NCI-H2029 treated with DMSO at 0.1 percent for 48 hours (cell line): ENCODE data around the gene TREML4.
A peak's percentile ranks its signal among the peaks of the same experiment; 100 is the strongest.
"Not testable (repeated sequence)": the region's sequence is repeated elsewhere in the genome, so short reads cannot be mapped to it uniquely, and the experiment has no call there.

Experiments
- DNase-seq: peaks from one replicate; lab custom pipeline; 2025; lab: John Stamatoyannopoulos, UW

Gene TREML4

DNA sequence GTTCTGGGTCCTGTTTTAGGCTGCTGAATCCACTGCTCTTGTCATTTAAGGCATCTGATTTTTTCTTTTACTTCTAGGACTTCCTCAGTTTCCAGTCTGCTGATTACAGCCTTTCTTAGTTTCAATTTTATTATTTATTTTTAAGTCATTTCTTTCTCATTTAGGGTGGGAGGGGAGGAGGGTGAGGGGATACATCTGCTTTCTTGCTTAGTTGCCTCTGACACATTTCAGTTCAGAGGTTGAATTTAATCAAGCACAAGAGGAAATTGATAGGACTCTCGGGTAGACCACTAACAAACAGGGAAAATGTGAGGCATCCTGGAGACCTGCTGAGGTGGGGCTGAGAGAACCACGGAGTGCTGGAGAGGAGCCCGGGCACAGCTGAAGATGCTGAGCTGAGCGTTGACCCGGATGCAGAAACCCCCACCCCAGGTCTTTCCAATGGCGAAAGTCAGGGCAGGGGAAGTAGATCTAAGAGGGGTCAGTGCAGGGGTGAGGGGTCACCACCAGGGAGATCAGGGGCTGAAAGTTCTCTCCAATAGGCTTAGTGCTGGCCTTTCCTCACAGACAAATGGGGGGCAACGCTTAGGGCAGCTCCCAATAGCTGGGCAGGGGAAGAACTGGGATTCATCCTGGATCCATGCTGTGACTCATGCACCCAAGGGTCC is 19.6 kb upstream of the TREML4 start:
- no peak for DNase-seq

DNA sequence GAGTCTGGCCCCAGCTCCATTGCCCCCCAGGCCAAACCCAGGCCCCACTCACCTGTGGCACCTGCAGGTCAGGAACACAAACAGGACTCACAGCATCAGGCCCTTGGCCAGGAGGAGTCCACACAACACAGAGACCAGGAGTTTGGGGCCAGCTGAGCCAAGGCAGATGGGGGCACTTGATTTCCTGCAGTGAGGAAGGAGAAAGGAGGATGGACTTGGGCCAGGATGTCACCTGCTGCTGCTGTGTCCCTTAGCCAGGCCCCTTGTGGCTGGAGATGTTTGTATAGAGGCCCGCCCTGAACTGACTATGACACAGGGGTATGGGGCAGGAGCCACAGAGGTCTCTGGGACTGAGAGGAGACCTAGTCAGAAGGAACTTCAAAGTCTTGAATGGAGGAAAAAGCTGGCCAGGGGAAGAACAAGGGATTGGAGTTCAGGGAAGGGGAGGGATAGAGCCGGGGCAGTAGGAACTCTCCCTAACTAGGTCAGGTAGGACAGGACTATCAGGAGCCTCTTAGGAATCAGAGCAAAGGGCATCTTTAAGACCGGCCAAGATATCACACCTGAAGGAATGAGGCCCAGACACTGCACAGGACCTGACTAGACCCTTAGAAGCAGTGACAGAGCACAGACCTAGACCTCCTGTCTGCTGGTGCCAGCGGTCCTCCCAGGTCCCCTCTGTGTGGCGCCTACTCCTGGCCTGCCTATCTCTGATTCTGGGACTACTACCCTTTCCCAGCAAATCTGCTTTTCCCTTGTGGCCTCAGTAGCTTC is 18.4 kb upstream of the TREML4 start:
- peak; percentile 14 for DNase-seq

DNA sequence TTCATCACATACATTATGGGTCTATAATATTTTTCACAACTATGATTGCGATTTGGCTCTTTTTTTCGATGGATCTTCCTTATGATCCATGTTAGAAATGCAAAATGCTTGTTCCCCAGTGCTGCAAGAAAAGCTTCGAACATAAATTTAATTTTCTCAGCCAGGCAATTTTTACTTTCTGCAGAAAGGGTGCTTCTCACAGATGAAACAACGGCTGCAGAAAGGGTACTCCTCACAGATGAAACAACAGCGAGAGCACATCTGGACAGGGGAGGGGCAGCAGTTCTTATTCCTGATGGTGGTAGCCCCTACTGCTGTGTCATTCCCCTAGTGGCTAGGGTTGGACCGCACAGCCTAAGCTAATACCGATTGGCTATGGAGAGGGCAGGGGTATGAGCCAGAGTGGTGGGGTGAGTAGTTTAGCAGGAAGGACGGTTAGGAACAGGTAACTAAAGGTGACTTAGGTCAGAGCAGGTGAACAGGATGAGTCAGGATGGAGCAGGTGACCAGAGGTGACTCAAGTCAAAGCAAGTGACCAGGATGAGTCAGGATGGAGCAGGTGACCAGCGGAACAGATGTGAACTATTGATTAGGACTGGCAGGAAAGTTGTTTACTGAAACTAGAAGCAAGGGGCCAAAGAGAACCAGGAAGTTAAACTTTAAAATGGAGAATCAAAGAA is 13.4 kb upstream of the TREML4 start:
- no peak for DNase-seq

DNA sequence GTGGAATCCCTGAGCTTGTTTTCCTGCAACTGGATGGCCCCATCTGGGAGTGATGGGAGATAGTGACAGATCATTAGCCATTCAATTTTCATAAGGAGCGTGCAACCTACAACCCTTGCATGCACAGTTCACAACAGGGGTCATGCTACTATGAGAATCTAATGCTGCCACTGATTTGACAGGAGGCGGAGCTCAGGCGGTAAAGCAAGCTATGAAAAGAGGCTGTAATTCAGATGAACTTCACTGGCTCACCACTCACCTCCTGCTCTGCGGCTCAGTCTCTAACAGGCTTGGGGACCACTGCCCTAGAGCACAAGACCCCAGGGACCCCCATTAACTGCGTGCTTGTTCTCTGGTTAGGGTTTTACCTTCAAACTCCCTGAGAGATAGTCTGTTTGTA is 12.4 kb upstream of the TREML4 start:
- no peak for DNase-seq

DNA sequence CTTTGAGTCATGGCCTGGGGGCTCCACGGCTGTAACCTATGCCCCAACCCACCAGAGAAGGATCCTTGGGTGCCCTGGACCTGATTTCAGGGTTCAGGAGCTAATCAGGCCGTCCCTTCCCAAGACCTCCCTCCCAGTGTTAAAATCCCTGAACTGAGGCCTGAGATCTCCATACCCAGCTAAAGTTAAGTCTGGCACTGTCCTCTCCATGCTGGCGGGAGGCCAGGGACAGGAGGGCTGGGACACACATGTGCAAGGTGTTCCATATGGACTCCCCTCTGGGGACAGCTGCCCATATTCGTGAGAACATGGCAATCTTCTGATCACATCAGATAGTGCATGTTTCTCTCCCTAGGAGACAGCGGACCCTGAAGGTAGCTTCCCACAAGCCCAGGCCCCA is 11.5 kb upstream of the TREML4 start:
- DNase-seq = no peak

DNA sequence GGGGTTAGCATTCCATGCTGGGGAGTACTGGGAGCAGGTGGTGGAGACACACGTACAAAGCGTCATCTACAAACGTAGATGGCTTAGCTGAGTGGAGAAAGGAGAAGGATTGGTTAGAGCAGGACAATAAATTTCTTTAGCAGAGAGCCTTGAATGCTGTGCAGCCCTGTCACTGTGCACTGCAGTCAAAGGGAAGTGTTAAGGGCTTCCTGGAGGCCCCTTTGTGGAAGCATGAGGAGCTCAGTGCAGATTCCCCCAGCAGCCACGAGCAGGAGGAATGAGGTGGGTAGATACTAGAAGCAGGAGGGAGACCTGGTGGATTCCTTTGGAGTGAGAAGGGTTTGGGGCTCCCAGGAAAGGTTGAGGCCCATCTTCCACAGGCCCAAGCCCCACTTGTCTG is 6.1 kb upstream of the TREML4 start:
- DNase-seq = no peak

DNA sequence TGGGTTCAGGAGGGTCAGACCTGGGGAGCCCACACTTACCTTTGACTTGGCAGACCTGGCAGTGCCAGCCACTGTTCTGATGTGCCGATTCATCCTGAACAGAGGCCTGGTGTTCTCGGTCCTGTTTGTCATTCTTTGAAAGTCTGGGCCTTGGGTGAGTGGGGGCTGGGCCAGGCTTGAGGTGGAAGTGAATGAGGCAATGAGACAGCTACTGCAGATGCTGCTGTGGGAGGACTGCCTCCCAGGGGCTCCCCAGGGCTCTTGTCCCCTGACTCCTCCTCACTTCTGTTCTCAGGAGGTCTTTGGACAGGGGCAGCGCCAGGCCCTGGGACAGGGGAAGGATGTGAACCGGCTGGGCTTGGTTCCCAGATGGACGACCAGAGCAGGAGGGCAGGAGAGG is 5.6 kb upstream of the TREML4 start:
- no peak for DNase-seq

DNA sequence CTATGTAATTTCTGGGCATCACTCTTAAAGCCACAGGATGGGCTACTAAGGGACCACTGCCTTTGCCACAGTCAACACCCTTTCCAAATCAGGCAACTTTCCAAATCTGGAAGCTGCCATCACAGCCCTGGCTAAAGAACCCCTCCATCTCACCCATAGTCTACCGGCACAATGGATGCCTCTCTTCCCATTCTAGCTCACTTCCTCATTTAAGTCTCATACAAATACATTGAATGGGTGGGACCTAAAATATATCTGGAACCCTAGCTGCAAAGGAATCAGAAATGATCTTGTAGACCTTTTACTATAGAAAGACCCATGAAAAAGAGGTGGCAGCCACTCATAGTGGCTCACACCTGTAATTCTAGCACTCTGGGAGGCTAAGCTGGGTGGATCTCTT is 3.3 kb upstream of the TREML4 start:
- DNase-seq = no peak

DNA sequence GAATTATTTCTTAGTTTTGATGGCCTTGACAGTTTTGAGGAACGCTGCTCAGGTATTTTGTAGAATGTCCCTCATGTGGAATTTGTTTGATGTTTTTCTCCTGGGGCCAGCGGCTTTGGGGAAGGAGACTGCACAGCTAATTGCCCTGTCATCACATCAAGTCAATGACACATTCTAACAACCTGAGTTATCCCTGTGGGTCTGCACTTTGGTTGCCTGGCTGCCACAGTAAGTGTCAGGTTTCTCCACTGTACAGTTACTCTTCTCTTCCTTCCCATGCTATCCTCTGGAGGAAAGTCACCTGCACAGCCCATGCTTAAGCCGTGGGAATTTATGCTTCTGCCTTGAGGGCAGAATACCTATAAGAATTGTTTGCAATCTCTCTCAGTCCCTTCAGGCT is 1.4 kb upstream of the TREML4 start:
- DNase-seq = no peak

DNA sequence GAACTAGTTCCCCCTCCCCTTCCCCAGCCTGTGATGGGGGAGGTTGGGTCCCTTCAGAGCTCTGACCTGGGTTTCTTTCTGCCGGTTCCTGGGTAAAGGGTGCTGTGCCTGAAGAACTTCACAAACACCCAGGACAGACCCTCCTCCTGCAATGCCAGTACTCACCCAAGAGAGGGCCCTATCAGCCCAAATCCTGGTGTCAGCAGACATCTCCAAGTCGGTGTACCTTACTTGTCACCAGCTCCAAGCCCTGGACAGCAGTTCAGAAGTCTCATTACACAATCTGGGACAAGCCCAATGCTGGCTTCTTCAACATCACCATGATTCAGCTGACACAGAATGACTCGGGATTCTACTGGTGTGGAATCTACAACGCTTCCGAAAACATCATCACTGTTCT is 467 bp downstream of the TREML4 start:
- no peak for DNase-seq

DNA sequence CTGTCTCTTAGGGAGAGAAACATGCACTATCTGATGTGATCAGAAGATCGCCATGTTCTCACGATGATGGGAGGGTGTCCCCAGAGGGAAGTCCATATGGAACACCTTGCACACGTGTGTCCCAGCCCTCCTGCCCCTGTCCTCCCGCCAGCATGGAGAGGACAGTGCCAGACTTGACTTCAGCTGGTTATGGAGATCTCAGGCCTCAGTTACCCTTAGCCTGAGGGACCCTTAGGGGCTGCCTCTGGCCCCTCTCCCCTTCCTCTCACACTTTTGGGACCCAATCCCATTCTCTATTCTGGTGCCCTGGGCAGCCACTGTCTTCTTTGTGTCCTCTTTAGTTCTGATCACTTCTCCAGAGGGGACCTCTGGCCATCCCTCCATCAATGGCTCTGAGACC is 1.6 kb downstream of the TREML4 start:
- DNase-seq = no peak

DNA sequence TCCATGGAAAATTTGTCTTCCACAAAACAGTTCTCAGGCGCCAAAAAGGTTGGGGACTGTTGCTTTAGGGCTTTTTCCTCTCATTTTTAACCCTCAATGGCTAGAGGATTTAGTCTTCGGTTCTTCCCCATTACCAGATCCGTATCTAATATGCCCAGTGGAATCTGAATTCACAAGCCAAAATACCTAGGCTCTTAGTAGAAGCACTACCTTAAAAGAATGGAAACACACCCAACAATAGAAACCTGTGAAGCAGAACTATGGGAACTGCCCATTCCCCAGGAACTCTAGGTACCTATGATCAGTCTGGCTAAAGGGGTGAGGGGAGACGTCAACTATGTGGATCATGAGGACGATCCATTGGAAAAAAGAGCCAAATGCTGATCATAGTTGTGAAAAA is 3.1 kb downstream of the TREML4 start:
- no peak for DNase-seq

DNA sequence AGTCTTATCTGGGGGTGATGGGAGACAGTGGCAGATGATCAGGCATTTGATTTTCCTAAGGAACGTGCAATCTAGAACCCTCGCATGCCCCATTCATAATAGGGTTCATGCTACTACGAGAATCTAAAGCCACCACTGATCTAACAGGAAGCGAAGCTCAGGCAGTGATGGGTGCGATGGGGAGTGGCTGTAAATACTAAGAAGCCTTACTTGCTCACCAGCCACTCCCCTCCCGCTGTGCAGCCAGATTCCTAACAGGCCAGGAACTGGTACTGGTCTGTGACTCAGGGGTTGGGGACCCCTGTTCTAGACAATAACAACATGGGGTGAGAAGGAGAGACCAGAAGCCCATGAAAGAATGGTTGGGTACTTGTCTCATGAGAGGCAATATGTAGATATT is 4.5 kb downstream of the TREML4 start:
- no peak for DNase-seq

DNA sequence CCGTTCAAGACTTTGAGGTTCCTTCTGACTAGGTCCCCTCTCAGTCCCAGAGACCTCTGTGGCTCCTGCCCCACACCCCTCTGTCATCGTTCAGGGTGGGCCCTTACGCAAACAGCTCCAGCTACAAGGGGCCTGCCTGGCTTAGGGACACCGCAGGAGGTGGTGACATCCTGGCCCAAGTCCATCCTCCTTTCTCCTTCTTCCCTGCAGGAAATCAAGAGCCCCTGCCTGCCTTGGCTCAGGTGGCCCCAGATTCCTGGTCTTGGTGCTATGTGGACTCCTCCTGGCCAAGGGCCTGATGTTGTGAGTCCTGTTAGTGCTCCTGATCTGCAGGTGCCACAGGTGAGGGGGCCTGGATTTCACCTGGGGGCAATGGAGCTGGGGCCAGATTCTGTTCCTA is 8.1 kb downstream of the TREML4 start:
- DNase-seq = no peak

DNA sequence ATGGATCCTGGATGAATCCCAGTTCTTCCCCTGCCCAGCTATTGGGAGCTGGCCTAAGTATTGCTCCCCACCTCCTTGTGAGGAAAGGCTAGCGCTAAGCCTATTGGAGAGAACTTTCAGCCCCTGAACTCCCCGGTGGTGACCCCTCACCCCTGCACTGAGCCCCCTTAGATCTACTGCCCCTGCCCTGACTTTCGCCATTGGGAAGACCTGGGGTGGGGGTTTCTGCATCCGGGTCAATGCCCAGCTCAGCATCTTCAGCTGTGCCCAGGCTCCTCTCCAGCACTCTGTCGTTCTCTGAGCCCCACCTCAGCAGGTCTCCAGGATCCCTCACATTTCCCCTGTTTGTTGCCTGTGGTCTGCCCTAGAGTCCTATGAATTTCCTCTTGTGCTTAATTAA is 9.0 kb downstream of the TREML4 start:
- no peak for DNase-seq

DNA sequence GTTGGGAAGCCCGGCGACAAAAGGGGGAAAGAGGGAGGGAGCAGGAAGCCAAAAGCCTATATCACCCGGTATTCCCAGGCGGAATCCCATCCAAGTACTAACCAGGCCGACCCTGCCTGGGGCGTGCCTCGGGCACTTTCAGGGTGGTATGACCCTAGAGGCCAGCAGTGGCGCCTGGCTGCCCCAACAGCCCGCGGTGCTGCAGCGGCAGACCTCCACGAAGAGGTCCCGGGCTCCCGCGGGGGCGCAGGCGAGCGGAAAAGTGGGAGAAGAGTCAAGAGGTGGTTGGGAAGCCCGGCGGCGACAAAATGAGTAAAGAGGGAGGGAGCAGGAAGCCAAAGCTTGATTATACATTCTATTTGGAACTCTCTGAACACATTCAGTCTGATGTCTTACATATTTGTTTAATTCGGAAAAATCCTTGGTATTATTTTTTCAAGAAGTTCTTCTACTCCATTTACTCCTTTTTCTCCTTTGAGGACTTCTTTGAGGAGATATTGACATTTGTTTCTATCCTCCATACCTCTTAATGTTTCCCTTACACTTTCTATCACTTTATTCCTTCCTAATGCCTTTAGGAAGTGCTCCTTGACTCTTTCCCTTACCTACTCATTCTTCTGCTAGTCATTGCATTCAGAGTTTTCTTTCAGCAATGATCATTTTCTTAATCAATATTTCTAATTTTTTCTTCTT is 11.5 kb downstream of the TREML4 start:
- DNase-seq = no peak

DNA sequence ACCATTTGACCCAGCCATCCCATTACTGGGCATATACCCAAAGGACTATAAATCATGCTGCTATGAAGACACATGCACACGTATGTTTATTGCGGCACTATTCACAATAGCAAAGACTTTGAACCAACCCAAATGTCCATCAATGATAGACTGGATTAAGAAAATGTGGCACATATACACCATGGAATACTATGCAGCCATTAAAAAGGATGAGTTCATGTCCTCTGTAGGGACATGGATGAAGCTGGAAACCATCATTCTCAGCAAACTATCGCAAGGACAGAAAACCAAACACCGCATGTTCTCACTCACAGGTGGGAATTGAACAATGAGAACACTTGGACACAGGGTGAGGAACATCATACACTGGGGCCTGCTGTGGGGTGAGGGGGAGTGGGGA is 18.4 kb downstream of the TREML4 start:
- DNase-seq = not testable (repeated sequence)

DNA sequence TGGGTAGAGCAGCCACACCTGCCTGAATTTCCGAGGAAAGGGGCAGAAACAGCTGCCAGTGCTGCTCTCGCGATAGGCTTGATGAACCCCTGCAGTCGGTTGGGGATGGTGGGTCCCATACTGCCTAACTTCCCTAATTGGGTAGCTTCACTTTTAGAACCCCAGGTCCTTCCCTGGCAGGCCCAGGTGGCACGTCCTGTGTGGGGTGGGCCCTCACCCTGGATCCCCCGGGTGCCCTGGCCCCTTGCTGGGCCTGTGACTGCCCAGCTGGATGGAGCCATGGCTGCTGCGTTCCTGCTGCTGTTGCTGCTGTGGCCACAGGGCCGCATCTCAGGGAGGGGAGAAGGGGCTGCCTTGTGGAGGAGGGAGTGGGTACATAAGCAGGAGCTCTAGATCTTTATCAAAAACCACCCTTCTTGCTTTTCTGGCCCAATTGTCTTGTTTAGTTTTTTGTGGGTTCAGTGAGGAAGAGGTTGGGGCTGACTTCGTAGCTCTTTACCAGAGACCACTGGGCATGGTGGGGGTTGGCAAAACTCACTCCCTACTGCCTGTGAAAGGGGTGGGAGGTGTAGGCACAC is 19.2 kb downstream of the TREML4 start:
- DNase-seq = no peak

DNA sequence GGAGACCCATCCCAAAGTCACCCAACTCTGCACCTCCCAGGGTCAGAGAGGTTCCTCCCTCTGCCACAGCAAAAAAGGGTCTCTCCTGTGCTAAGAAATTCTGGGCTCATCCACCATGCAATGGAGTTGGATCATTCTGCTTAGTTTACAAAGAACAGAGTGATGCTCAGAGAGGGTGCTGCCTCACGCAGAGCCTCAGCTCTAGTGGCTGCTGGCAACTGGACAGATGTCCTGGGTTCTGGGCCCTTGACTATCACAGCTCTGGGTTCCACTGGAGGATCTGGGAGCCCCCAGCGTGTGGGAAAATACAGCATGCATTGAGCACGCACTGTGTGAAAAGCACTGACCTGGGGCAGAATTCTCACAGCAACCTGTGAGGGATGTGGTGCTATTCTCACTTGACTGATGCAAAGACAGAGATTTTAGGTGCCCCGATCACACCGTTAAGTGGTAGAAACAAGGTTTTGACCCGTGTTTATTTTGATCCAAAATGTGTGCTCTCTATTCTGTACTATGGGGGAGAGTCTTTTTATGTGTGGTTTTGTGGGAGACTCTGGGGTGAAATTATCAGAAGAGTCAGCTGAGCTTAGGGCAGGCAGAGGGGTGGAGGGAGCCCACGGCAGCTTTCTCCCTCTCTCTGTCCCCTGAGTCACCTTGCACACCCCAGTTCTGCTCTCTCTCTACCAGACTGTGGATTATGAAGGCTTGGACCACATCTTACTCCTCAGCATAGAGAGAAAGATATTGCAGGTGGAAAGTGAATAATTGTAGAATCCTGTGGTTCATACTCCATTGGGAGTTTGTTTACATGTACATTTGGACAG is 19.9 kb downstream of the TREML4 start:
- DNase-seq = no peak

DNA sequence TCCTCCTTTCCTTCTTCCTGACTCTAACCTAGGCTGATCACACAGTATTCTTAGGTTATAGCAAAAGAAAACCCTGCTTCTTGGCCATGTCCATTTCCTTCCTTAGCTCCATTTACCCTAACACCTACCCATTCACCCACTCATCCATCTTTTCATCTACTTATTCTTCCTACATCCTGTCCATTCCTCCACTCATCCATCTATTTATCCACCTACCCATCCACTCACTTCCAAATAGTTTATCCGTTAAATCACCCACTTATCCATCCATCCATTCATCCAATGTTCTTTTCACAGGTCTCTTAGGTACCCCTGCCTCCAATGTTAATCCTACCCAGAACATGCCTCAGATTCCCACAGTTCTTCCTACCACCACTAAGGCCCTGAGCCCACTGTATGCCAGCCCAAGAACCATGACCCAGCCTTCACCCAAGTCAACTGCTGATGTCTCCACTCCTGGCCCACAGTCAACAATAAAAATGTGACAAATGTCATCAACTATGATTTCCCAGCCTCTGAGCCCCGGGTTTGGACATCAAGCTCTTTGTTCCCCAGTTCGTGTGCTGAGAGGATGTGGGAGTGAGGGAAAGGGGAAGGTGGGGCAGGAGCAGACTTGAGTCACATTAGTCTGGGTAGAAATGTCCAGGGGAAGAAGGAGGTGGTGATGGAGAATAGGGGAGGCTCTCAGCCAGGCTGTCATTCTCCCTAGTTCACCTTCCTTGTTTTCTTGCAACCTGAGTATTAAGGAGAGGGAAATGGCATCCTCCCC is 24.4 kb downstream of the TREML4 start:
- DNase-seq = no peak

DNA sequence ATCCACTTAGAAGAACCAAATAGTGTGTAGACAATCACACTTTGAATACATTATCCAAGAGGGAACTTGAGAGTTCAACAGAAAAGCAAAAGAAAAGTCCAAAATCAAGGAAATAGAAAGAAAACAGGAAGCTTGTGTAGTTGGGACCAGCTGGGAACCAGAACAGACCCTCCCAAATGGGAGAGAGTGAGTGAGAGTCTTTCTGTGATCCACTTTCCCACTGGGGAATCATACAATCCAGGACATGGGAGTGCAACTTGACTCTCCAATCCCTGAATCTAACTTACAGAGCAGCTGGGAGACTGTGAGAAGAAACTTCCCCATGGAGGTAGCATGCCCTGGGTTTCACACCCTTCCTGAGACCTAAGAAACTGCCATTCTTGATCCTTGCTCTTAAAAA is 27.0 kb downstream of the TREML4 start:
- DNase-seq = no peak
